HCEC 1CT (cell line): ENCODE results near the gene THSD4.
"Not testable (repeated sequence)": the region's sequence is repeated elsewhere in the genome, so short reads cannot be mapped to it uniquely, and the experiment has no call there.

Experiments
- DNase-seq: peaks from one replicate; pipeline ENCODE4 v3.0.0-alpha.2; 2017

THSD4 gene

DNA sequence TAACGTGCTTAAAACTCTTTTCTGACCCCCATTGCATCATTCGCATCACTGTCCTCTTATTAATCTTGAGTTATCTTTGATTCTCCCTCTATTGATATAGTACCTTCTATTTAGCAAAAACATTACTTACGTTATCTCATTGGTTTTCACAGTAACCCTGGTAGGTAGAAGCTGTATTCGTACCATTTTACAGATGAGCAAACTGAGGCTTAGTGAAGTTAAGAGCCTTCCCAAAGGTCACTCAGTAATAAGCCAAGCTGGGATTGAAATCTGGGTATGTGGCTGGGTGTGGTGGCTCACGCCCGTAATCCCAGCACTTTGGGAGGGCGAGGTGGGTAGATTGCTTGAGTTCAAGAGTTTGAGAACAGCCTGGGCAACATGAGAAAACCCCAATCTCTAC, 244.0 kb downstream of the THSD4 start:
- no peak for DNase-seq

DNA sequence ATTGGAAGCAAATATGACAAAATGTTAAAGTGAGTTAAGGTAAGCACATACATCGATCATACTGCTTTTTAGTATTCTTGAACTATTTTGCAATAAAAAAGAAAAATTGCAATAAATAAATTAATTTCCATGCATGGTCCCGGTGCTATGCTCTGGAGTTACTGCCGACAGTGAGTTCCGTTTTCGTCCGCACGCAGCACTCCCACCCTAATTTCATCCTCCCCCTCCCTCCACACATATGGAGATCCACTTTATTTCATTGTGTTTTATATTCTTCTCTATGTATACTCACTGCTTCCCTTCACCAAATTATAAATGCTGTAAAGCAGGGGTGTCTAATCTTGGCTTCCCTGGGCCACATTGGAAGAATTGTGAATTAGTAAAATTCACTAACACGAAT, 247.3 kb downstream of the THSD4 start:
- no peak for DNase-seq

GRCh38 chr15:71362987-71363968, 248.0 kb downstream of the THSD4 start:
- no peak for DNase-seq

DNA sequence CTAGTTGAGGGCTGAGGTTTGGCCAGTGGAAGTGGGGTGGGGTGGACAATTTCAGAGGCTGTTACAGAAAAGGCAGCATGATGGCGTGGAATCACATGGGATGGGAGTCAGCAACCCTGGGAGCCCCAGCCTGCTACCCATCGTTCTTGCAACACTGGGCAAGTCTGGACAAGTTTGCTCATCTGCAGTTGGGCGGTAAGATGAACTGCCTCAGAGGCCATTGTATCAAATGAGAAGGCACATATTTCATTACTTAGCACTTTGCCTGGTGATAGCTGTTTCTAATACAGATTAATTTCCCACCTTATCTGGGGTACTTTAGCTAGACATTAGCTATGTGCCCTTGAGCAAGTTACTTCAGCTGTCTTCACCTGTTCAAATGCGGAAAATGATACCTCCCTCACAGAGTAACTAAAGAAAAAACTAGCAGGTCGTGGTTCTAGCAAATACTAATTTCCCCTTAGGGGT, 248.9 kb downstream of the THSD4 start:
- no peak for DNase-seq

DNA sequence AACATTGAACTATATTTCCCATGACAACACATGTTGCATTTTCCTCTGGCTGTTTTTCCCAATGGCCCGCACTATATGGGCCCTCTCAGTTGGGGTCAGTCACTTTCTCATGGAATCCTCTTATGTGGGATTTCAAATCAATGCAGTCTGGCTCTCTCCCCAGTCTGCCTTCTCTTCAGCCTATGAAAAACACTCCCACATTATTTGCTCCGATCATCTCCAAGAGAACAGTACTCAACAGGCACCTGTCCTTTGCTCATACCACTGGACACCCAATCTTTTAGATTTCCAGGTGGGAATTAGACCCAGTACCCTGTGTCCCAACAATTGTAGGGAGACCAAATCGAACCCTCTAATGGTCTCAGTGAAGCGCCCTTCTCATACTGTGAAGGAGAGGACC, 251.3 kb downstream of the THSD4 start:
- no peak for DNase-seq

DNA sequence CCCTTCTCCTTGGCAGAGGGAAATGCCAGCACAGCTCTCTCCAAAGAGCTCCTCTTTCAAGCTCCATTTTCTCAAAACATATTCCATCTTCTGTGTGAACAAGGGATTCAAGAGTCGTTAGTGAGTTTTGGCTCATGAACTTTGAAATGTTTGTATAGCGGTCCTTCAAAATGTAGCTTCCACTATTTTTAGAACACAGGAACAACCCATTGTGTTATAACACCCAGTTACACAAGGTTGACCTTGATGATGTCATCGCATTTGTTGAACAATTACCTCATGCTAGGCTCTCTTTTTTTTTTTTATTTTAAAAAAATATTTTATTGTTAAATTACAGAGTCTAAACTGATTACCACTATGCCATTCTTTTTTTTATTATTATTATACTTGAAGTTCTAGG, 251.7 kb downstream of the THSD4 start:
- no peak for DNase-seq

DNA sequence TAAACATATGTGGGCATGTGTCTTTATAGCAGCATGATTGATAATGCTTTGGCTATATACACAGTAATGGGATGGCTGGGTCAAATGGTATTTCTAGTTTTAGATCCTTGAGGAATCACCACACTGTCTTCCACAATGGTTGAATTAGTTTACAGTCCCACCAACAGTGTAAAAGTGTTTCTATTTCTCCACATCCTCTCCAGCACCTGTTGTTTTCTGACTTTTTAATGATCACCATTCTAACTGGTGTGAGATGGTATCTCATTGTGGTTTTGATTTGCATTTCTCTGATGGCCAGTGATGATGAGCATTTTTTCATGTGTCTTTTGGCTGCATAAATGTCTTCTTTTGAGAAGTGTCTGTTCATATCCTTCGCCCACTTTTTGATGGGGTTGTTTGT, 252.5 kb downstream of the THSD4 start:
- not testable (repeated sequence) for DNase-seq

DNA sequence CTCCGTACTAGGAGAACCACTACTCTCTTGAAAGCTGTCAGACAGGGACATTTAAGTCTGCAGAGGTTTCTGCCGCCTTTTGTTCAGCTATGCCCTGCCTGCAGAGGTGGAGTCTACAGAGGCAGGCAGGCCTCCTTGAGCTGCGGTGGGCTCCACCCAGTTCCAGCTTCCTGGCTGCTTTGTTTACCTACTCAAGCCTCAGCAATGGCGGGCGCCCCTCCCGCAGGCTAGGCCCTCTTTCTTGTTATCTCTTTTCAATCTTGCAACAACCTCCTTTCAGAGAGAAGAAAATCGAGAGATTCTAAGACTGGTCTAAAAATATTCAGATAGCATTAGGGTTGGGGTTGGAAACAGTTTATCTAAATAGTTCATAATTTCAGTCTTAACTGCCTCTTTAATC, 257.5 kb downstream of the THSD4 start:
- DNase-seq, result not testable (repeated sequence)

- DNase-seq, result no peak
Measured at GRCh38 chr15:71373917-71374316, 258.6 kb downstream of the THSD4 start.

DNA sequence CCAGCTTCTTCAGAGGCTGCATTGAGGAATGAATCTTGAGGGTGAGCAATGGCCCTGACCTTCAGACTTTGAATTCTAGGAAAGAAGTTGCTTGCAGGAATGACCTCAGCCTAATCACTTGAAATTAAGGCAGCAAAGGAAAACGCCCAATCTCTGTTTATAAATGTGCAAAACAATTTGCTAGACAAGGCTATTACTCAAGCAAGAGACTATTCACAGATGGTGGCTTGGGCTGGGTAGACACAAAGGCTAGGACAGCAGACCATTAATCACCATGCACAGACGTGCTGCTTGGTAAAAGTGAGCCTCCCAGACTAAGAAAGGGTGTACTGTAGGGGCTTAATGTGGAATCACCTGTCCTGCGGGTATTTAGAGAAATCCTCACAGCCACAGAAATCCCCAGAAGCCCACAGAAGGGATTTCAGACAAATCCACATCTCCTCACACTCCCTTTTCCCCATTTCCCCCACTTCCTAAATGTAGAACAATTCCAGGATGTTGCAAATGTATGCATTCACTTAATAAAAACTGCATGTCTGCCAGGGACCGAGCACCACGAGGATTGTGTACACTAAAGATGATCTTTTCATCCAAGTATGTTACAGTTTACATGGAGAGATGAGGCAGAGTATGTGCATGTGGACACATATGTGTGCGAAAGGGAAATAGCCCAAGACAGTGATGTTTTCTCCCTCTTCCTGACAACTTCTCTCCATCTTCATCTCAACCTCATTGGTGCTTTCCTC, 259.5 kb downstream of the THSD4 start:
- peak; percentile 85 for DNase-seq

- peak; percentile 23 for DNase-seq
Measured at GRCh38 chr15:71375934-71376333, 260.7 kb downstream of the THSD4 start.

DNA sequence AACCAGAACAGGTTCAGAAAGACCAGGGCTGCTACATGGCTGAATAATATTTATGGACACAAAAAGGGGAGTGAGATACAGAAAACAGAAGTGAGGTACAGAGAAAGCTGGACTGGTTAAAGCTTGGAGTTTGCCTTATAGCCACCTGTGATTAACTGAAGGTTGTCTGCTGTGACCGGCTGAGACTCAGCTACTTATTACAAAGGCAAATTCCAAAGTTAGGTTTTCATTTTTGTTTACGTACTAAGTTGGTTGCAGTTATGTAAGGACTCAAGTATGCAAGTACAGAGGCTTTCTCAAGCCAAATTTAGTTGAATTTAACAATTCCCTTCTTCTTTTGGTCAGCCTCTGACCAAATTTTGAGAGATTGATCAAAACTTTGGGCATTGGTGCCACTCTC, 264.6 kb downstream of the THSD4 start:
- DNase-seq, result no peak

DNA sequence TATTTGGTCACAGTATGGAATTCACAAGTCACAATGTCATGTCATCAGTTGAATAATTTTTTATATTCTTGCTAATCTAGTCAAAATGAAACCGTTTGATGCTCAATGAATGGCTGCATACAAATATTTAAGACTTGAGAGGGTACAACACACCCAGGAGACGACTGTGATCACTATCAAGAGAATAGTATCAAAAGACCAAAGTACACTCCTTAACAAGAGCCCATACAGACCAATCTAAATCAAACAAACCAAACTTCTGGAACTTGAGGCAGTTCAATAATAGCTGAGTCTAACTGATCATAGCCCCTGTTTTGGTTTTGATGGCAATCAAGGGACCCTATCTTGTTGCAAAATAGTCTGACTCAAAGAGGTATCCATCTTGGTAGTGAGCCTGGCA, 265.1 kb downstream of the THSD4 start:
- no peak for DNase-seq

GRCh38 chr15:71384501-71384900, 269.2 kb downstream of the THSD4 start:
- no peak for DNase-seq

DNA sequence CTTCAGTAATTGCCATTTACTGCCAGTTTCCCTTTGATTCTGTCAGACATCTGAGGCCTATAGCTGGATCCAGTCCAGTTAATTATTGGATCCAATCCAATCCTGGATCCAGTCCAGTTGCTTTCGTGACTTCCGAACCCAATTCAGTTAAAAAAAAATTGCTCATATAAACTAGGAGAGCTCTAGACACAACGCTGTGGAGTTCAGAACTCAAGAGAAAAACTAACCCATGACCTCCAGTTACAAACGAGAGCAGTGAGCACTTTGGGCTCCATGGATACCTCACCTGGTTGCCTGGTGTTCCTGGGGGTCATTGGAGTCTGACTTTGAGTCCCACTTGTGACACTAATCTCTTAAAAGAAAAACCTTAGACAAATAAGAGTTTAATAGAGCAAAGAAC, 269.8 kb downstream of the THSD4 start:
- no peak for DNase-seq

DNA sequence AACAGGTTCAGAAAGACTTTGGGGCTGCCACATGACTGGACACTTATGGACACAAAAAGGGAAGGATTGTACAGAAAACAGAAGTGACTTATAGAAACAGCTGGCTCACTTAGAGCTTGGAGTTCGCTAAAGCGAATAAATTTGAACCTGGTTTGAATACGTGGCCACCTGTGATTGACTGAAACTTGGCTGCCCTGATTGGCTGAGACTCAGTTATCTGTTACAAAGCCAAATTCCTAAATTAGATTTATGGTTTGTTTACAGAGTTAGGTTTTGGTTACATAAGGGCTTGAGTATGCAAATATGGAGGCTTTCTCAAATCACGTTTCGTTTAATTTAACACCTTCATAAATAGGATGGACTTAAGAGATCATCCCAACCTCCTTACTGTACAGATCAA, 270.2 kb downstream of the THSD4 start:
- no peak for DNase-seq

DNA sequence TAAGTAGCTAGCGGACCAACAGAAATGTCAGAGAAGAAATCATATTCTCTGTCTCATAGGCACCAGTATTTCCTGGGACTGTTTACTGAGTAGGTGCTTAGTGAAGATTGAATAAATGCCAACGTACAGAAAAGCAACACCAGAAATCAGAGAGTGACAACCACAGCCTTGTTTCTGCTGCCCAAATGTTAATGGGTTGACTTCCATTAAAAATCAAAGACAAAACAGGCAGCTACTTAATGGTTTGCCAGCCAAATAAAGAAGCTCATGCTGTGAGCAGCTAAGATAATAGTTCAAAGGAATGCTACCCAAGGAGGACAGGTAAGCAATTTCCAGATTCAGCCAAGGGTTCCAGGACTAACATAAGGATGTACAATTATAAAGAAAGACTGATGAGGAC, 270.7 kb downstream of the THSD4 start:
- no peak for DNase-seq

- DNase-seq, result no peak
Measured at GRCh38 chr15:71386448-71387236, 271.4 kb downstream of the THSD4 start.

DNA sequence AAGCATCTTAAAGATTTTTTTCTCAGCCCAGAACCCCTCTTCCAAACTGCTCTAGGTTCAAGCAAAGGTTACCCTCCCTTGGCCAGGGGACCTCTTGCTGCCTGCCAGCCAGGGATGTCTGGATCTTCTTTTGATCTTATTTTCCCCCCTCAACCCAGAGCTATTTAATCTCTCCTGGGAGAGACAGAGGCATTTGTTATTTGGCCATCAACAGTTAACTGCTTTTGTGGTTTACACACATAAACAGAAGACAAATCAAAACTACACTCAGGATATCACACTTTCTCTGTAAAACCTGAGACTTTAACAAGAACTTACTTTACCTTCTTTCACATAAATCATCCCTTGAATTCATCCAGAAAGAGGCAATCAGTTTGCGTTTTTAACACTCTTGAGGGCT, 272.5 kb downstream of the THSD4 start:
- DNase-seq, result no peak

DNA sequence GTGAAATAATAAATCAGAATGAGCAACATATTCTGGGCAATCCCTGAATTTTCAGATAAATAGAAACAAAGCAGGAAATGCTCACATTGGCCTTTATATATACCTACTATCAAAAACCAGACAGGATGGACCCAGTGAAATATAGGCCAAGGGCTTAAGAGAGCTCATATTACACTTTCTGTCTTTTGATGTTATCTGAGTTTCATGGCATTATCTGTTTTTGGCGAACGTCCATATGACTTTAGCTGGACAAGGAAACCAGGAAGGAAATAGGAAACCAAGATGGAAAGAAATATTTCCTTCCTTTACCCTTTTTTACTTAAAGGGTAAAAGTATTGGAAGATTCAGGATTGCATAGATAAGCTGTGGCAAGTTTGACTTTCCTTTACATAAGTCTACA, 274.8 kb downstream of the THSD4 start:
- no peak for DNase-seq

DNA sequence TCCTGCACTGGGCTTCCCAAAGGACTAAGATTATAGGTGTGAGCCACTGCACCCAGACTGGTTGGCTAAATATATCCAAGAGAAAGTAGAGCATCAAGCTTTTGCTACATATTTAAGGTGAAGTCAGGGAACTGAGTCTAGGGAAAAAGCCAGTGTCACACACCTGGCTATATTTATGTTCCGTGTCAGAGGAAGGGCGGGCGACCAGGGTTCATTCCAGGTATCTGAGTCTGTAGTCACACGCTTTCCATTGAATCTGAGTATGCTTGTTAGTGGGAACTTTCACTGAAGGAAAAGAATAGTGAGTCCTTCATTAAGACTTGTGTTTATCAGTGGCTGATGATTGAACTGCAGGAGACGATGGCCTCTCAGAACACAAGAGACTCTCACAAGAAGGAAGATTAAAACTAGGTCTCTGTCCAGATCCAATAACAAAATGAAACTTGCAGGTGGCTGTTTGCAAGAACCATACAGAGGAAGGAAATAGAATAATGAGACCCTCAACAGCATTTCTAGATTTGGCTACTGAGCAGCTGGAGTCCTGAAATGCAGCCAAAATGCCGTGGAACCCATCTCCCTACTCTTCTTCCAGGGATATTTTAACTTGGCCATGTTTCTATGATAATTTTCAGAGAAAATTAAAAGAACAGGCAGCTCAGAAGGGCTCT, 276.3 kb downstream of the THSD4 start:
- no peak for DNase-seq

- DNase-seq, result no peak
Measured at GRCh38 chr15:71392861-71393283, 277.6 kb downstream of the THSD4 start.

DNA sequence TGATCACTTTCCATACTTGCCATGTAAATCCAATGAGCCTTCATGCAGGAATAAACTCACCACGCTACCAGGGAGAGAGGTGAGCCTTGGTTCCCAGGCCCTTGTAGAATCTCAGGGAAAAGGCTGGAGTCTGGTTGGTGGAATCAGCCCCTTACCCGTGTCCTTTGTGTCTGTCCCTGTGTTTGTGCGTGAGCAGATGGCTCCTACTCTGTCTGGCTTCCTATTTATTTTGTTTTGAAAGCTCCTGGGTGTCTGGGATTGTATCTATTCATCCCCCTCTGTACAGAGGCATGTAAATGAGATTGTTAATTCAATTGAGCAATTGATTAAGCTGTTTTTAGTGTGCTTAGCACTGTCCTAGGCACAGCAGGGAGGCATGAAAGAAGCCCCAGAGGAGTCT, 278.1 kb downstream of the THSD4 start:
- no peak for DNase-seq
